Bronchial epithelial cell (primary cell): ENCODE results near the gene CD7. TPM values are rescaled to one million over a fixed set of nuclear protein-coding genes. Genes with fewer than 3 reads are reported as not detected.

Experiments used
- DNase-seq: peaks from one replicate; pipeline ENCODE4 v3.0.0-alpha.2; 2010; ENCODE audit warnings: low read depth
- FAIRE-seq: peaks from 2 replicates; lab custom pipeline; 2011; peaks lifted over from hg19 to GRCh38; lab: Jason Lieb, UNC
- H3K27me3 ChIP-seq: 2 replicates; pipeline ENCODE4 v1.5.1; 2011; ENCODE audit warnings: low read length; ENCODE audit not compliant: control insufficient read depth, insufficient read depth
- H3K36me3 ChIP-seq: 2 replicates; pipeline ENCODE4 v1.5.1; 2011; ENCODE audit warnings: low read length; ENCODE audit not compliant: control insufficient read depth, insufficient read depth
- H3K4me3 ChIP-seq: 2 replicates; pipeline ENCODE4 v1.5.1; 2011; ENCODE audit warnings: mild to moderate bottlenecking, low read depth, low read length, control low read depth
- total RNA-seq: library from RNA; depleted of rRNA; stranded (reverse); fragments of >200 nt; gene quantifications from 2 replicates; pipeline ENCODE4 v1.2.1, GENCODE V29; 2014
- TF ChIP-seq, protein P1 (sequence below): IDR thresholded peaks from 2 replicates; pipeline ENCODE4 v1.5.1; 2011; ENCODE audit warnings: mild to moderate bottlenecking, moderate library complexity, low read length, control low read depth, inconsistent platforms; ENCODE audit not compliant: insufficient read depth, severe bottlenecking

CD7 gene
- total RNA-seq, 1 donor from 2014 or later, result not detected

DNA sequence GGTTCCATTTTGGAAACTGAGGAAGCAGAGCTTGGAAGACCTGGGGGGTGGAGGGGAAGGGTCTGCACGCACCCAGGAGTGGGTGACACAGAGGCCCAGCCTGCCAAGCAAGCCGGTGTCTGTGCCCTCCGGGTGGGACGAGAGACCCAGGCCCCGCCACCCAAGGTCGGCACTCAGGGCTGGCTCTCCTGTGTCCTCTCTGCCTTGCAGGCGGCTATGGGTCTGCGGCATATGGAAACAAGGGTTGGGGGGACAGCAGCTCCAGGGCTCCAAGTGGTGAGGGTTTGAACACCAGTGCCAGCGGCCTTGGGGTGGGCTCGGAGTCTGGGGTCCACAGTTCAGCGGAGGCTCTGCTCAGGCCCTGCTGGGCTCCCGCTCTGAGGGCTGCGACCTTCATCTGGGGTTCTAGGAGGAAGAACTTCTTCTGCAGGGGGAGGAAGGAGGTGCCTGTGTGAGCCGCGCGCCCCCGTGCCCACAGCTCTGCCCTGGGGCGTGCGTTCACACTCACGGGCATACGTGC lies 4.6 kb upstream of the CD7 start:
- no peak for FAIRE-seq
- no peak overlapping the region for H3K4me3 ChIP-seq
- H3K27me3 ChIP-seq, result no peaks in the 10 kb centered on the region
- TF ChIP-seq, protein P1, sequence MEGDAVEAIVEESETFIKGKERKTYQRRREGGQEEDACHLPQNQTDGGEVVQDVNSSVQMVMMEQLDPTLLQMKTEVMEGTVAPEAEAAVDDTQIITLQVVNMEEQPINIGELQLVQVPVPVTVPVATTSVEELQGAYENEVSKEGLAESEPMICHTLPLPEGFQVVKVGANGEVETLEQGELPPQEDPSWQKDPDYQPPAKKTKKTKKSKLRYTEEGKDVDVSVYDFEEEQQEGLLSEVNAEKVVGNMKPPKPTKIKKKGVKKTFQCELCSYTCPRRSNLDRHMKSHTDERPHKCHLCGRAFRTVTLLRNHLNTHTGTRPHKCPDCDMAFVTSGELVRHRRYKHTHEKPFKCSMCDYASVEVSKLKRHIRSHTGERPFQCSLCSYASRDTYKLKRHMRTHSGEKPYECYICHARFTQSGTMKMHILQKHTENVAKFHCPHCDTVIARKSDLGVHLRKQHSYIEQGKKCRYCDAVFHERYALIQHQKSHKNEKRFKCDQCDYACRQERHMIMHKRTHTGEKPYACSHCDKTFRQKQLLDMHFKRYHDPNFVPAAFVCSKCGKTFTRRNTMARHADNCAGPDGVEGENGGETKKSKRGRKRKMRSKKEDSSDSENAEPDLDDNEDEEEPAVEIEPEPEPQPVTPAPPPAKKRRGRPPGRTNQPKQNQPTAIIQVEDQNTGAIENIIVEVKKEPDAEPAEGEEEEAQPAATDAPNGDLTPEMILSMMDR, result no peak
- no peak for DNase-seq
- no peaks in the 10 kb centered on the region for H3K36me3 ChIP-seq

DNA sequence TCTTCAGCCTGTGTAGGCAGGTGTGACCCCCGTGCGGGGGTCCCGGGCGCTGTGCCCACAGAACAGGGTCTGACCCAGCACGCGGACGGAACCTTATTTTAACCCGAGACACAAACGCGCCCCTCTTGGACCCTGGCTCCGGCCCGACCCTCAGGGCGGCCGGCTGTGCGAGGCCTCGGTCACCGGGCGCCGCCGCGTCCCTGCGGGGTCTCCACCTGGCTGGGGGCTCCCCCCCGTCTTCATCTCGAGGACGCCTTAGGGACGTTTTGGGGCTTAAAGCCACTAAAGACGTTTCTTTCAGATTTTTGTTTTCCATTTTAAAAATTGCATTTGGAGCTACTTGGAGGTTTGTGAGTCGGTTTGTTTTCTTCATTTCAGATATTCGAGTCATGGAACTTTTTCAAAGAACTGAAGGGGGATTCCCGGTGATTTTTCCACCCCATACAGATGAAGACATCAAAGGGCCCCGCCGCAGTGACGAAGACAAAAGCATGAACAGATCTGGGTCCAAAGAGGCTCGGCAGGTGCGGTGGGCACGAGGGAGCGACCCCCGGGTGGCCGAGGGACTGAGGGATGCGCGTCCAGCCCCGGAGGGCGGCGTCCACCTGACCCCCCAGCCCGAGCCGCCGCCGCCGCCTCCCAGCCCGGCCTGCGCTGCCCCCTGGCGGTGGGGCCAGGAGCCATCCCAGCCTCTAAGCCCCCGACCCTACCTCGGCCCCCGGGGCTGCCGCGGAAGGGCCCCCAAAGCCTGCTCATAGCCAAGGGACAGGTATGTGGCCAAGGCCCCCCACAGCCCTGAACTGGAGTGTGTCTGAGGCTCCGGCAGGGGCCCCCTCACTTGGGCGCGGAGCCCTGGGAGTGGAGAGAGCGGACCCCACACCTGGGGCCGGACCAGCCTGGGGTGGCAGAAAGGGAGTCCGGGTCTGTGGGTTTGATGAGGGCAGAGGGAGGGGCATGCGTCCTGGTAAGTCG lies 3.8 kb upstream of the CD7 start:
- TF ChIP-seq, protein P1, result peak; percentile 68
- FAIRE-seq, result no peak
- no peak for DNase-seq
- no peaks in the 10 kb centered on the region for H3K36me3 ChIP-seq
- H3K27me3 ChIP-seq, result peaks cover 3% of the 10 kb centered on the region
- no peak overlapping the region for H3K4me3 ChIP-seq

DNA sequence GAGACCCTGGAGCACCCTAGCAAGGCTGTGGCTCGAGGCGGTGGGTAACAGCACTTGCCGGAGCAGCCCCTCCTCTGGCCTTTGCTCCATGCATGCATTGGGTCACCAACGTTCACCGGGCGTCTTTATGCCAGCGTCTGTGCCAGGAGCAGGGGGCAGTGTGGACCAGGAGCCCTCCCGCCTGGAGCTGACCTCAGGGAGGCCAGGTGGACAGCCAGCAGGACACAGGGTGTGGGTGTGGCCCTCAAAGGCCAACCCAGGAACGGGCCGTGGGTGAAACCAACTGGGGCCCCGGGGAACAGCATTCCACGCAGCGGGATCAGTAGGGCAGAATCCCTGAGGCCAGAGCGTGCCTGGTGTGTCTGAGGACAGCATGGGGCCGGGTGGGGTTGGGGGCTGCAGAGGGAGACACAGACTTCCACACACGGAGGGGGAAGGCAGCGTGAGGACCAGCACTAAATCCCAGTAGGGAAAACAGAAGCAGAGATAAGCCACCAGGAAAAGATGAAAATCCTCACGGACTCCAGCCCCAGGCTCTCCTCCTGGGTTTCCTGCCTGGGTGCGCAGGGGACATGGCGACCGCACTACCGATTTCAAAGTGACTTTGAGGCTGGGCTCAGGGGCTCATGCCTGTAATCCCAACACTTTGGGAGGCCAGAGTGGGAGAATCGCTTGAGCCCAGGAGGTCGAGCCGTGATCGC lies 2.9 kb upstream of the CD7 start:
- H3K27me3 ChIP-seq, result peaks cover 10% of the 10 kb centered on the region
- TF ChIP-seq, protein P1, result no peak
- no peak for DNase-seq
- no peaks in the 10 kb centered on the region for H3K36me3 ChIP-seq
- H3K4me3 ChIP-seq, result no peak overlapping the region
- no peak for FAIRE-seq

DNA sequence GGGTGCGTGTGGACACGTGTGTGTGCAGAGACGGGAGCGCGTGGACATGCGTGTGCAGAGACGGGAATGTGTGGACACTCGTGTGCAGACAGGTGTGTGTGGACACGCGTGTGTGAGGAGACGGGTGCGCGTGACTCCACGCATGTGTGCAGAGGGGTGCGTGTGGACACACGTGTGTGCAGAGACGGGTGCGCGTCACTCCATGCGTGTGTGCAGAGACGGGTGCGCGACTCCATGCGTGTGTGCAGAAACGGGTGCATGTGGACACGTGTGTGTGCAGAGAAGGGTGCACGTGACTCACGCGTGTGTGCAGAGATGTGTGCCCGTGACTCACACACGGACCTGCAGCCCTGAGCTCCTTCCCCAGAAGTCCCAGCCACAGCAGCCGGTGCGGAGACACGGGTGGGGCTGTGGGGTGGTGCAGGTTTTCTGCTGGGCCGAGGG lies 2.2 kb upstream of the CD7 start:
- DNase-seq, result no peak
- H3K4me3 ChIP-seq, result no peak overlapping the region
- no peaks in the 10 kb centered on the region for H3K36me3 ChIP-seq
- H3K27me3 ChIP-seq, result peaks cover 10% of the 10 kb centered on the region
- TF ChIP-seq, protein P1, result no peak
- peak; percentile 36 for FAIRE-seq

DNA sequence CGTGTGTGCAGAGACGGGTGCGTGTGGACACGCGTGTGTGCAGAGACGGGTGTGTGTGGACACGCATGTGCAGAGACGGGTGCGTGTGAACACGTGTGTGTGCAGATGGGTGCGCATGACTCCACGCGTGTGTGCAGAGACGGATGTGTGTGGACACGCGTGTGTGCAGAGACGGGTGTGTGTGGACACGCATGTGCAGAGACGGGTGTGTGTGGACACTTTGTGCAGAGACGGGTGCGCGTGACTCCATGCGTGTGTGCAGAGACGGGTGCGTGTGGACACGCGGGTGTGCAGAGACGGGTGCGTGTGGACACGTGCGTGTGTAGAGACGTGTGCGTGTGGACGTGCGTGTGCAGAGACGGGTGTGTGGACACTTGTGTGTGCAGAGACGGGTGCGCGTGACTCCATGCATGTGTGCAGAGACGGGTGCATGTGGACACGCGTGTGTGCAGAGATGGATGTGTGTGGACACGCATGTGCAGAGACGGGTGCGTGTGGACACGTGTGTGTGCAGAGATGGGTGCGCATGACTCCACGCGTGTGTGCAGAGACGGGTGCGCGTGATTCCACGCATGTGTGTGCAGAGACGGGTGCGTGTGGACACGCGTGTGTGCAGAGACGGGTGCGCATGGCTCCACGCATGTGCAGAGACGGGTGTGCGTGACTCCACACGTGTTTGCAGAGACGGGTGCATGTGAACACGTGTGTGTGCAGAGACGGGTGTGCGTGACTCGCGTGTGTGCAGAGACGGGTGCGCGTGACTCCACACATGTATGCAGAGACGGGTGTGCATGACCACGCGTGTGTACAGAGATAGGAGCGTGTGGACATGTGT lies 1.6 kb upstream of the CD7 start:
- H3K4me3 ChIP-seq, result no peak overlapping the region
- TF ChIP-seq, protein P1, result no peak
- no peaks in the 10 kb centered on the region for H3K36me3 ChIP-seq
- FAIRE-seq, result peak; percentile 97
- DNase-seq, result no peak
- peaks cover 10% of the 10 kb centered on the region for H3K27me3 ChIP-seq
